Measurements from ENCODE around the gene AP2B1.

GRCh38 chr17:35716897-35717465, 129.9 kb downstream of the AP2B1 start:
- TF ChIP-seq CTCF (IDR thresholded peaks at IDR 0.05; ENCODE audit: low read depth, low read length, missing input control) (no peak), EGR1 (IDR thresholded peaks at IDR 0.05; ENCODE audit: low read depth in 2 of 2) (no peak), NR2F2 (IDR thresholded peaks at IDR 0.05) (no peak), JUND (IDR thresholded peaks at IDR 0.05) (peak in 1 of 2 donors; percentile 63), MAX (IDR thresholded peaks at IDR 0.05) (peak; percentile 22), RAD21 (IDR thresholded peaks at IDR 0.05) (peak in 1 of 2 donors; percentile 28), TAF1 (conservative IDR thresholded peaks at IDR 0.05) (no peak), HNF4G (IDR thresholded peaks at IDR 0.05) (peak; percentile 55), YY1 (IDR thresholded peaks at IDR 0.05) (peak; percentile 64), FOXA1 (IDR thresholded peaks at IDR 0.05) (peak; percentile 7), REST (IDR thresholded peaks at IDR 0.05) (no peak), GABPA (IDR thresholded peaks at IDR 0.05 in 1 of 2, conservative IDR thresholded peaks at IDR 0.05 in 1 of 2) (no peak), SP1 (IDR thresholded peaks at IDR 0.05) (peak; percentile 94)

Data from liver (tissue), 3 donors.